Natural killer cell treated with Interleukin-12 subunit alpha and Interleukin-12 subunit beta and Interleukin-15 and Interleukin-18, amount 100 ng/mL, for 72 hours (primary cell): Measurements from ENCODE around the gene TUBA4B. TPM values are rescaled to one million over a fixed set of nuclear protein-coding genes. Genes with fewer than 3 reads are reported as not detected.

Experiments
- ATAC-seq, 2 donors: fragments of 150-1000 bp; cut with Tn5 transposase in 1 of 2; sonication (Bioruptor Pico), chemical (Tn5 transposase) in 1 of 2; 2 replicates each; pipeline ENCODE4 v1.10.0; 2021
- DNase-seq: peaks from one replicate; pipeline ENCODE4 v3.0.0; 2022; ENCODE audit warnings: low spot score
- H3K27ac Mint-ChIP-seq, 2 donors: 1 replicate in 1 of 2; 2 replicates in 1 of 2; pipeline ENCODE4 v1.8.0; 2022; ENCODE audit warnings: mixed read lengths in 2 of 2, mild to moderate bottlenecking in 1 of 2, moderate library complexity in 1 of 2
- H3K27me3 Mint-ChIP-seq, 2 donors: 1 replicate in 1 of 2; 2 replicates in 1 of 2; pipeline ENCODE4 v1.8.0; 2022; ENCODE audit warnings: mixed read lengths in 2 of 2
- H3K36me3 Mint-ChIP-seq: one replicate; pipeline ENCODE4 v1.8.0; 2022; ENCODE audit warnings: mixed read lengths
- H3K4me1 Mint-ChIP-seq, 2 donors: 1 replicate in 1 of 2; 2 replicates in 1 of 2; pipeline ENCODE4 v1.8.0; 2022; ENCODE audit warnings: low read depth in 2 of 2, mixed read lengths in 2 of 2, mild to moderate bottlenecking in 1 of 2
- H3K4me3 Mint-ChIP-seq: one replicate; pipeline ENCODE4 v1.8.0; 2022; ENCODE audit warnings: mixed read lengths
- H3K9me3 Mint-ChIP-seq: 2 replicates; pipeline ENCODE4 v1.8.0; 2022; ENCODE audit warnings: mixed read lengths
- total RNA-seq, 2 donors: library from RNA; stranded (reverse); gene quantifications; one replicate each; pipeline ENCODE4 v1.2.3, GENCODE V29; 2022

The TUBA4B gene
- total RNA-seq, 2 donors from 2014 or later, result not detected

GRCh38 chr2:219269362-219270054 lies 16.5 kb downstream of the TUBA4B start:
- DNase-seq, result no peak

GRCh38 chr2:219270055-219270372 lies 17.0 kb downstream of the TUBA4B start:
- H3K27ac Mint-ChIP-seq, result no peak overlapping the region
- H3K4me1 Mint-ChIP-seq, result no peaks in the 10 kb centered on the region
- no peaks in the 10 kb centered on the region for H3K9me3 Mint-ChIP-seq
- no peak for DNase-seq
- no peak for ATAC-seq
- H3K27me3 Mint-ChIP-seq, result no peaks in the 10 kb centered on the region
- H3K4me3 Mint-ChIP-seq, result no peak overlapping the region
- no peaks in the 10 kb centered on the region for H3K36me3 Mint-ChIP-seq

More at GRCh38 chr2:219269362-219270054, 16.5 kb downstream of the TUBA4B start:
- Mint-ChIP-seq H3K36me3 (no peaks in the 10 kb centered on the region), H3K4me1 (no peaks in the 10 kb centered on the region), H3K4me3 (no peak overlapping the region), H3K9me3 (no peaks in the 10 kb centered on the region), H3K27me3 (no peaks in the 10 kb centered on the region), H3K27ac (no peak overlapping the region)
- ATAC-seq, result no peak

- Mint-ChIP-seq H3K9me3 (no peaks in the 10 kb centered on the region), H3K36me3 (no peaks in the 10 kb centered on the region), H3K27ac (no peak overlapping the region), H3K4me1 (no peaks in the 10 kb centered on the region), H3K27me3 (no peaks in the 10 kb centered on the region), H3K4me3 (no peak overlapping the region)
- no peak for ATAC-seq
- DNase-seq, result no peak
Observed at GRCh38 chr2:219271021-219271420, 18.0 kb downstream of the TUBA4B start.

GRCh38 chr2:219272356-219272755 lies 19.3 kb downstream of the TUBA4B start:
- Mint-ChIP-seq H3K9me3 (no peaks in the 10 kb centered on the region), H3K27me3 (no peaks in the 10 kb centered on the region), H3K4me1 (peaks cover 2 to 4% of the 10 kb centered on the region in 2 donors), H3K36me3 (no peaks in the 10 kb centered on the region), H3K27ac (no peak overlapping the region), H3K4me3 (no peak overlapping the region)
- ATAC-seq, result no peak
- DNase-seq, result no peak

- no peak overlapping the region for H3K4me3 Mint-ChIP-seq
- H3K27me3 Mint-ChIP-seq, result no peaks in the 10 kb centered on the region
- ATAC-seq (no peak), DNase-seq (no peak)
- no peaks in the 10 kb centered on the region for H3K9me3 Mint-ChIP-seq
- H3K36me3 Mint-ChIP-seq, result no peaks in the 10 kb centered on the region
- peaks cover 9 to 10% of the 10 kb centered on the region in 2 donors for H3K4me1 Mint-ChIP-seq
- H3K27ac Mint-ChIP-seq, result no peak overlapping the region
Observed at GRCh38 chr2:219272995-219273394, 20.0 kb downstream of the TUBA4B start.

GRCh38 chr2:219273937-219274336 lies 20.9 kb downstream of the TUBA4B start:
- no peaks in the 10 kb centered on the region for H3K36me3 Mint-ChIP-seq
- H3K9me3 Mint-ChIP-seq, result no peaks in the 10 kb centered on the region
- no peak for DNase-seq
- no peak for ATAC-seq
- H3K27me3 Mint-ChIP-seq, result no peaks in the 10 kb centered on the region
- H3K27ac Mint-ChIP-seq, result no peak overlapping the region
- peaks cover 18 to 20% of the 10 kb centered on the region in 2 donors for H3K4me1 Mint-ChIP-seq
- no peak overlapping the region for H3K4me3 Mint-ChIP-seq

- Mint-ChIP-seq H3K9me3 (no peaks in the 10 kb centered on the region), H3K4me3 (no peak overlapping the region), H3K27me3 (no peaks in the 10 kb centered on the region), H3K36me3 (no peaks in the 10 kb centered on the region), H3K27ac (no peak overlapping the region), H3K4me1 (peaks cover 19 to 20% of the 10 kb centered on the region in 2 donors)
- no peak for ATAC-seq
- DNase-seq, result no peak
Observed at GRCh38 chr2:219274361-219274921, 21.4 kb downstream of the TUBA4B start.

GRCh38 chr2:219277703-219278654 lies 24.9 kb downstream of the TUBA4B start:
- Mint-ChIP-seq H3K36me3 (peaks cover 3% of the 10 kb centered on the region), H3K27me3 (no peaks in the 10 kb centered on the region), H3K4me3 (peak overlapping the region; percentile 91), H3K4me1 (peaks cover 33 to 35% of the 10 kb centered on the region in 2 donors), H3K27ac (peak overlapping the region; percentile 92 to 93), H3K9me3 (no peaks in the 10 kb centered on the region)
- DNase-seq (no peak), ATAC-seq (no peak)

GRCh38 chr2:219278655-219279150 lies 25.7 kb downstream of the TUBA4B start:
- DNase-seq (no peak), ATAC-seq (no peak)
- H3K4me1 Mint-ChIP-seq, result peaks cover 37% of the 10 kb centered on the region in 2 donors
- no peaks in the 10 kb centered on the region for H3K9me3 Mint-ChIP-seq
- peak overlapping the region; percentile 91 for H3K4me3 Mint-ChIP-seq
- H3K36me3 Mint-ChIP-seq, result peaks cover 6% of the 10 kb centered on the region
- H3K27me3 Mint-ChIP-seq, result no peaks in the 10 kb centered on the region
- H3K27ac Mint-ChIP-seq, result peak overlapping the region; percentile 92 to 93

GRCh38 chr2:219279151-219279915 lies 26.3 kb downstream of the TUBA4B start, which contains the start of gene DNAJB2:
DNAJB2 (plus strand) TSS chr2:219279366; CDS start chr2:219279834, 468 bp downstream.
- Mint-ChIP-seq H3K27me3 (no peaks in the 10 kb centered on the region), H3K4me3 (peak within 1 kb of the TSS; percentile 91), H3K4me1 (peaks cover 37% of the 10 kb centered on the region in 2 donors), H3K27ac (peak within 1 kb of the TSS; percentile 92 to 93), H3K36me3 (peaks cover 6% of the 10 kb centered on the region), H3K9me3 (no peaks in the 10 kb centered on the region)
- DNase-seq, result peak; percentile 99
- peak; percentile 97 for ATAC-seq

GRCh38 chr2:219279916-219280516 lies 27.0 kb downstream of the TUBA4B start:
- Mint-ChIP-seq H3K36me3 (peaks cover 6% of the 10 kb centered on the region), H3K9me3 (no peaks in the 10 kb centered on the region), H3K27me3 (no peaks in the 10 kb centered on the region), H3K4me3 (peak overlapping the region; percentile 91), H3K27ac (peak overlapping the region; percentile 92 to 93), H3K4me1 (peaks cover 37% of the 10 kb centered on the region in 2 donors)
- ATAC-seq (no peak), DNase-seq (no peak)

GRCh38 chr2:219280651-219281050 lies 27.6 kb downstream of the TUBA4B start:
- H3K36me3 Mint-ChIP-seq, result peaks cover 6% of the 10 kb centered on the region
- no peak for ATAC-seq
- H3K4me3 Mint-ChIP-seq, result peak overlapping the region; percentile 91

GRCh38 chr2:219281588-219281987 lies 28.5 kb downstream of the TUBA4B start:
- no peaks in the 10 kb centered on the region for H3K9me3 Mint-ChIP-seq
- DNase-seq (no peak), ATAC-seq (no peak)
- no peak overlapping the region for H3K4me3 Mint-ChIP-seq
- peaks cover 6% of the 10 kb centered on the region for H3K36me3 Mint-ChIP-seq
- no peaks in the 10 kb centered on the region for H3K27me3 Mint-ChIP-seq
- H3K4me1 Mint-ChIP-seq, result peaks cover 37% of the 10 kb centered on the region in 2 donors
- peak overlapping the region in 1 of 2 donors; percentile 33 for H3K27ac Mint-ChIP-seq

More at GRCh38 chr2:219280651-219281050, 27.6 kb downstream of the TUBA4B start:
- Mint-ChIP-seq H3K27me3 (no peaks in the 10 kb centered on the region), H3K27ac (peak overlapping the region; percentile 33 to 92), H3K9me3 (no peaks in the 10 kb centered on the region), H3K4me1 (peaks cover 37% of the 10 kb centered on the region in 2 donors)
- no peak for DNase-seq
